ENCODE results near the gene ADCYAP1R1.

DNA sequence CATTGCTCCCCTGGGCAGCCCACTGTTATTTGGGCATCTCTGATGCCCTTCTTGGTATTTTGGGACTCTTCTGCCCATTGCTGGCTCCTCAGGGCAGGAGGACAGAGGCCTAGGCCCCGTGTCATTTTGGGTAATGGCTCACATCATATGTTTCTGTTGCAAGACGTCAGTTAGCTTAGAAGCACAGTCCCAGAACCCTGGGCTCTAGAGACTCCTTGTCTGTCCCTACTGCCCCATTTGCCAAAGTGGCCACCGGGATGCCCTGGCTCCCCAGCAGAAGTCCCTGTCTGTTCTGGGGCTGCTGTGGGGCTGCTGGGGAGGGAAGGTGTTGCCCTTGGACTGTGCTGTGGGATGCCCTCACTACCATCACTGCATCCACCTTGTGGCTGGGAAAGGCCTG, 48.8 kb downstream of the ADCYAP1R1 start:
- TF ChIP-seq POLR2A (IDR thresholded peaks at IDR 0.05; ENCODE audit: low read length) (no peak), GATA1 (IDR thresholded peaks at IDR 0.05; ENCODE audit: low read depth, low read length) (no peak)

Measured in erythroblast (primary cell).